NCI-H146 treated with DMSO at 0.1 percent for 48 hours (cell line): Measurements from ENCODE around the gene ZSWIM8.

Experiments used
- DNase-seq: peaks from one replicate; lab custom pipeline; 2025; ENCODE audit not compliant: unreplicated experiment; lab: John Stamatoyannopoulos, UW

The ZSWIM8 gene

DNA sequence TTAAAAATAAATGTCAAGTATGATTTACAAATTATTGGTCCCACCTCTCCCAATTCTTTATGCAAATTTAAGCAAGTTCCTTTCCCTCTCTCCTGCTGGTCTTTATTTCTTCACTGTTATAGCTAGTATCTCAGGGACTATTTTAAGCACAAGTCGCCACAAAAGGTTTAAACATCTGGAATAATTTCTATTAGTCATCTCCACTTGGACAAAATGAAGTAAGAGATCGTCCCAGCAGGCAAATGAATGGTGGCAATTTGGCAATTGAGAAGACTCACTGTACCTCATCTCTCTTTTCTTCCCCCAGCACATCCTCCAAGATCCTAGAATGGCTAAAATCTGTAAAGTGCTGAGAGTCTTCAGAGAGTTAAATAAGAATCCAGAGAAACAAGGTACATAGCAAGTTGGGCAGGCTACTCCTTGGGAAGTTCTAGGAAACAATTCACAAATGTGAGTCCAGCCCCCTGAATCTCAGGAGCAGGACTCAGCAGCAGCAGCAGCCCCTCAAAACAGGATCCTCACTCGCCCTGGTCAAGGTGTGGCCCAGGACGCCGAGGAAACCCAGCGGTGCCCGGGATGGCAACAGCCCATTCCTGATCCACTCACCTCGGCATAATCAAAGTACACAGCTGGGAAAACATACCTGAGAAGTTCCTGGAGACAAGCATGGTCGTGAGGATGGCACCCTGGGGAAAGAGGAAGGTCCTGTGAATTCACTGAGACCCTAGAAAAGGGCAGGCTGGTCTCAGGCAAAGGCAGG, 56.3 kb downstream of the ZSWIM8 start:
- no peak for DNase-seq

GRCh38 chr10:73842349-73842748, 56.9 kb downstream of the ZSWIM8 start:
- DNase-seq, result no peak

DNA sequence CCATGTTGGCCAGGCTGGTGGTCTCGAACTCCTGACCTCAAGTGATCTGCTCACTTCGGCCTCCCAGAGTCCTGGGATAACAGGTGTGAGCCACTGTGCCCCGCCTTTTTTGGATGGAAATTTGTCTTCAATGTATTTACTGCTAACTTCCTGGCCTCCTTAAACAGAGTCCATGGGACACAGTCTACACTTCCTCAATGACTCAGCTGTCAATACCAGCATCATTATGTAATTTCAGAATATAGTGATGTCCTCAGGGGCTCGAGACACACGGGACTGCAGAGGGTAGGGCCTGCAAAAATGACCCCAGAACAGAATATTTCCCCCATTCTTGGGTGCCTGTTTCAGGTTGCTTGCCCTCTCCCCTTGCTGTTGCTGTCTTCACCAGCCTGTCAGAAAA, 57.9 kb downstream of the ZSWIM8 start:
- no peak for DNase-seq

GRCh38 chr10:73847031-73847430, 61.6 kb downstream of the ZSWIM8 start:
- DNase-seq, result no peak

DNA sequence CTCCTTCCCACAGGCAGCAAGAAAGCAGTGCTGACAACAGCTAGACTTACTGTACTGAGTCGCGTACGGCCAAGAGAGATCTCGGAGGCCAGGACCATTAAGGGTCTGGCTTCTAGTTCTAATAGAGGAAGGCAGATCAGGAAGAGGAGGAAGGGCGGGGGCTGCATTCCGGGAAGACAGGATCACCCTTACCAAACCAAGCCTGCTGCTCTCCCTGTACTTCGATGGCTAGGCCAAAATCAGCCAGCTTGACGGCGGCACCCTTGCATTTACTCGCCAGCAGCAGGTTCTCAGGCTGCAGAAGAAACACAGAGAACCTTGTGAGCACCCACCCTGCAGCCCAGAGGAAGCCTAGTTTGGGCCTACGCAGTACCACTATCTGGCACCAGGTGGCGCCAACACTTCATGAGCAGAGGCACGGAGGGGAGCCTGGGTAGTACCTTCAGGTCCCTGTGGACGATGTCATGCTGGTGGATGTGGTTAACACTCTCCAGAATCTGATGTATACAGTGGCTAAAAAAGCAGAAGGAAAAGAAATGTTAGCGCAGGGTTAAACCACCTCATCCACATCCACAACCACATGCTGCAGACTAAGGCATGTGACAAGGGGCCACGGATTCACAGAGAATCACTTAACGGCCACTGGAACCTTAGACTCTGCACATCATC, 63.5 kb downstream of the ZSWIM8 start:
- DNase-seq, result peak; percentile 33

- DNase-seq, result no peak
Observed at GRCh38 chr10:73850211-73850610, 64.8 kb downstream of the ZSWIM8 start.

DNA sequence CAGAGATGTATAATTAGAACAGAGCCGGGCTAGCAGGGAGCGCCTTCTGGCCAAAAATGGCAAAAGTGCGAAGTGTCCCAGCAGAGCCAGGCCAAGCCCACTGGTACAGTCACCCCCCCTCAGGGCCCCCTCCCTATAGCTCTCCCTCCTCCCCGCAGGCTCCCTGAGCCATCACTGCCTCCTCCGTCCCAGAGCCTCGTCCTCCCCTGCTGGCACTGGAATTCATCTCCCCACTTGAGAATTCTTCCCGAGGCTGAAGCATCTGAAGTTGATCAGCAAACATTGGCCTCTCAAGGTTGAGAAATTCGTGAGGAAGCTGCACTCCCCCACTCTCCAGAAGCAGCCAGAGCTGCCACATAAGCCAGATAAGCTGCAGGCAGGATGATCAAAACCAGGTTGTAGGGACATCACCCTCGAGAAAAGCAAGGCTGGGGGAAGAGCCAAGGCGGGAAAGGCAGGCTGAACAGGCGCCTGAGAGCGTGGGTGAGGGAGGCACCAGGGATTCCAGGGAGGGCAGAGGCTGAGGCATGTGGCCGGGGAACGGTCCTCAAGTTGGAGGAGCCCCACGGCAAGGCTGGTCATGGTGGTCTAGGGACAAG, 65.6 kb downstream of the ZSWIM8 start:
- no peak for DNase-seq
